GM13977 (cell line): ENCODE data around the gene PADI2.

Experiments used
- DNase-seq: peaks from one replicate; pipeline ENCODE4 v3.0.0; 2012; ENCODE audit warnings: low spot score
- in situ Hi-C: fragments of 300-500 bp; cut with MboI; formaldehyde crosslinking; loops from one replicate; pipeline ENCODE4 v1.12.0; 2022; ENCODE audit warnings: low sequenced_read_pairs, low pct_unique_long_range_greater_than_20kb, mixed read lengths, inconsistent platforms; ENCODE audit not compliant: unreplicated experiment
- TF ChIP-seq, protein P1 (sequence below): IDR thresholded peaks from 2 replicates; pipeline ENCODE4 v1.5.1; 2012; ENCODE audit warnings: mild to moderate bottlenecking, control low read depth; ENCODE audit not compliant: insufficient read depth; ENCODE audit errors: extremely low read depth, missing control alignments

Gene PADI2

DNA sequence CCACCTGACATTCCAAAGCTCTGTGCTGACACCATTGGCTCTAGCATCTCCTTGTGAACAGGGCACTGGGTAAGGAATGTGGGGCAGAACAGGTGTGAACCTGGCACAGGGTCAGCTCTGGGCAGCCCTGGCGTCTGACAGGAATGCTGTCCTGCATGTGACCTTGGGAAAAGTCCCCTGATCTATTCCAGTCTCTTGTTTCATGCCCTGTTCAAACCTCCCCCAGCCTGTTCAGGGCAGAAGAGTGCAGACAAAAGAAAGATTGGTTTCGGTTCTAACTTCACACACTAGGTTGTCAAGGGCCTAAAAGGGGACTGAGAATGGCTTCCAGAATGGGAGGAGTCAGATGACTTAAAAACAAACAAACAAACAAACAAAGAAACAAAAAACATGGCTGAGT is 37.8 kb downstream of the PADI2 start:
- in situ Hi-C loops = no loop called here
- TF ChIP-seq, protein P1, sequence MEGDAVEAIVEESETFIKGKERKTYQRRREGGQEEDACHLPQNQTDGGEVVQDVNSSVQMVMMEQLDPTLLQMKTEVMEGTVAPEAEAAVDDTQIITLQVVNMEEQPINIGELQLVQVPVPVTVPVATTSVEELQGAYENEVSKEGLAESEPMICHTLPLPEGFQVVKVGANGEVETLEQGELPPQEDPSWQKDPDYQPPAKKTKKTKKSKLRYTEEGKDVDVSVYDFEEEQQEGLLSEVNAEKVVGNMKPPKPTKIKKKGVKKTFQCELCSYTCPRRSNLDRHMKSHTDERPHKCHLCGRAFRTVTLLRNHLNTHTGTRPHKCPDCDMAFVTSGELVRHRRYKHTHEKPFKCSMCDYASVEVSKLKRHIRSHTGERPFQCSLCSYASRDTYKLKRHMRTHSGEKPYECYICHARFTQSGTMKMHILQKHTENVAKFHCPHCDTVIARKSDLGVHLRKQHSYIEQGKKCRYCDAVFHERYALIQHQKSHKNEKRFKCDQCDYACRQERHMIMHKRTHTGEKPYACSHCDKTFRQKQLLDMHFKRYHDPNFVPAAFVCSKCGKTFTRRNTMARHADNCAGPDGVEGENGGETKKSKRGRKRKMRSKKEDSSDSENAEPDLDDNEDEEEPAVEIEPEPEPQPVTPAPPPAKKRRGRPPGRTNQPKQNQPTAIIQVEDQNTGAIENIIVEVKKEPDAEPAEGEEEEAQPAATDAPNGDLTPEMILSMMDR = no peak
- DNase-seq = no peak

DNA sequence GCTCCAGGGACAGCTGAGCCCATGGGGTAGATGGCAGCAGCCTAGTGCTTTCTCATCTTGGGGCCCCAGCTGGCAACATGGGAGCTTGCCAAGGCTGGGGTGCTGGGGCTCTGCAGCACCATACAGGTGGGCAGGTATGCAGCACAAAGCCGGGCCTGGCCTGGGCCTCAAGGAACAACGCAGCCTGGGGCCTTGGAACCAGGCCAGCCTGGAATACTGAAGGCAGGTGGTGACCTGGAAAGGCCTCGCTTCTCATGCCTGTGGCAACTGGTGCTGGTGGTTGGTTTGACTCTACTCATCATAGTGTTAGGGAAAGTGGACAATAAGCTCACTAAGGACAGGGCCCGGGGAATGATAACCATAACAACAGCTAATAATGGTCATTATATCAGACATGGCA is 38.4 kb downstream of the PADI2 start:
- TF ChIP-seq, protein P1 = no peak
- no peak for DNase-seq
- in situ Hi-C loops = no loop called here

DNA sequence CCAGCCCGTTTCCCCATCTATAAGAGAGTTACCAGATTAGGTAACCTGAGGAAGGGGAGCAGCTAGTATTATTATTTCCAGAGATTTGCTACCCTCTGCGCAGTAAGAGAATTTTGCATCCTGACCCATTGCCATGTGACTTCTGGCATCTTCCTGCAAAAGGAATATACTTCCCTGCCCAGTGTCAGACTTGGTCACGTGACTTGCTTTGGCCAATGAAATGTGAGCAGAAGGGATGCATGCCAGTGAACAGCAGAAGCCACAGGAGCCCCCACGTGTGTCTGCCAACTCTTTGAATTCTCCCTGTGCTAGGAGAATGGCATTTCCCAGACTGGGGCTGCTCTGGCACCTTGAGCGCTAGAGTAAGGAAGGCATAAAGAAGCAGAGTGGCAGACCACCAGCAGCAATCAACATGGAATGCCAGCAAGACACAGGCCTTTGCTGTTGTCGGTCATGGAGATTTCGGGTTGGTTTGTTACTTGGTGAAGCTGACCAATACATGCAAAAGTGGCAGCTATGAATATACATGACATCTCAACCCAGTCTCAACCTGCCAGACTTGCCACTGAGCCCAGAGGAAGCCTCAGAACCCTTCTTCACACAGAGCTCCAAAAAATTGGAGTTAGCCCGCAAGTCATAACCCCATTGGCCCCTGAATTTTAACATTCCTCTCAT is 39.0 kb downstream of the PADI2 start:
- DNase-seq = no peak
- TF ChIP-seq, protein P1 = no peak
- in situ Hi-C loops = no loop called here

DNA sequence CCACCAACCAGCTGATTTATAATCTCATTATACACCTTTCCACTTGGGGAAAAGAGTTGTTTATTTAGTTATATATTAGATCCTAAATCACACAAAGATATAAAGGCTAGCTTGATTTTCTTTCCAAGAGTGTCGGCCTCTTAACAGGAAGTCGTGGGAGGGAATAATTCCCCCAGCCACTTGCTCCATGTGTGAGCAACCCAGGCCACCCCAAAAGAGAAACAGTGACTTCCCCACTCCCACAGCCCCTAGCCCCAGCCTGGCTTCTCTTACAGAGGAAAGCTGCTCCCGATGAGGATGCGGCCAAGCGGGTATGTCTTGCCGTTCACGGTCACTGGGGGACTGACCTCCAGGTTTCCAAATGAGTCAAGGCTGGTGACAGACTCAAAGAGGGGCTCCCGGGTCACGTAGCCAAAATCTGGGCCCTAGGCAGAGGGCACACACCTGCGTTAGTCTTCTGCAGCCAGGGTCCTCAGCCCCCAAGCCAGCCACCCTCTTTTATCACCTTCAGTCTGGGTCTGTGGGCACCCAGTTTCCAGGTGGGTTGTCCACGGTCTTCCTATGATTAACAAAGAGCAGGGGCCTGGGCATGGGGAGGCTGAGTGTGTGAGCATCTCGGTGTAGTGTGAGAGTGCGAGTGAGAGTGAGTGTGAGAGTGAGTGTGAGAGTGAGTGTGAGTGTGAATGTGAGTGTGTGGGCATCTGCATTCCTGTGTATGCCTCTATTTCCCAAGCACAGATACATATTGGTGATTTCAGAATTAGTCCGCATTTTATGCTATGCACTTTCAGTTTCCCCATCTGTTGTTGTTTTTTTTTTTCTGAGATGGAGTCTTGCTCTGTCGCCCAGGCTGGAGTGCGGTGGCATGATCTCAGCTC is 40.0 kb downstream of the PADI2 start:
- no peak for DNase-seq
- TF ChIP-seq, protein P1 = no peak
- in situ Hi-C loops = no loop called here

DNA sequence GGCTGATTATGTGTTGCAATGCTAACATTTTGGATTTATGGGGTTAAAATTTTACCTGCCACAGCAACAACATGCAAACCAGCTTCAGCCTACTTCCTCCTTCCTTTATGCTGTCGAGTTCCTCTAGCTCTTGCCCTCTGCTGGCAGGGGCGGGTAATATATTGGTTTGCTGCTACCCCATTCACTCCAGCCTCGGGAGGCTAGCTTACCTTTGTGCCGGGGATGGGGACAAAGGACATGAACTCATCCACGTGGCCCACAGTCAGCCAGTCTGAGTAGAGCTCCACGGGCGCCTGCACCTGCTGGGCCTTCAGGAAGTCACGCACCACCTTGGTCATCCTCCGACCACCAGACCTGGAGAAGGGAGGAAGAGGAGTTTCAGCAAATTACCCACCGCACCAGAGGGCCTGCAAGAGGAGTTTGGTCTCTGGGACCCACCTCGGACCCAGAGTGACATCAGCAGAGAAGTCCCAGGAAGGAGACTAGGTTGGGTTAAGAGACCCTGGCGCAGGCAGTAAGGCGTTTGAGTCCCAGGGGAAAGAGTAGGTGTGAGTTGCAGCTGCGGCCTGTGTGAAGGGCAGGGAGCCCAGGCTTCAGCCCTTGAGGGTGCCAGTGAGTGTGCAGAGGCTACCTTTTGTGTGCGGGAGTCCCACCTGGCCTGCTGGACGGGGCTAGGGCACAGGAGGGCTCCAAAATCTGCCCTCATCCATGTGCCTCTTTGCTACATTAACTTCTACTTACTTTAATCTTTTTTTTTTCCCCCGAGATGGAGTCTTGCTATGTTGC is 43.6 kb downstream of the PADI2 start:
- peak; percentile 66 for DNase-seq
- in situ Hi-C loops = no loop called here
- TF ChIP-seq, protein P1 = peak; percentile 43

DNA sequence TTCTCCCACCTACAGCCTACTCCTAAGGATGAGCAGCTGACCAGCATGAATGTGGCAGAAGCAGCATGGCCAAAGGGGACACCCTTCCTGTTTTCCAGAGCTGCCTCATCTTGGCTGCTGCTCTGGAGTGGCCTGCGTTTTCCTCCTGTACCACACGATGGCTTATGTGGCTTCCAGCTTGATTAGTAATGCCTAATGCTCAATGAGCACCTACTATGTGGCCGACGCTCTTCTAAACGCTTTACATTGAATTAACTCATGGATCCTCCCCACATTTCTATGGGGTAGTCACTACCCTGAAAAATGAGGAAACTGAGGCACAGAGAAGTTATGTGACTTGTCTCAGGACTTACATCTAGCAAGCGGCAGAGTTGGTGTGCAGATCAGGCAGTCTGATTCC is 47.5 kb downstream of the PADI2 start:
- no peak for DNase-seq
- in situ Hi-C loops = no loop called here
- TF ChIP-seq, protein P1 = no peak
